Stimulated activated naive CD8-positive, alpha-beta T cell treated with anti-CD3 and anti-CD28 coated beads, Interleukin-15, Interleukin-2, amounts not matched to agents 100 ng/mL and 50 ng/mL, for 24 hours (primary cell): ENCODE data around the gene KDM1B.
"Not testable (repeated sequence)": the region's sequence is repeated elsewhere in the genome, so short reads cannot be mapped to it uniquely, and the experiment has no call there.

Experiments
- H3K27ac Mint-ChIP-seq: one replicate; pipeline ENCODE4 v1.8.0; 2021; ENCODE audit warnings: mild to moderate bottlenecking, mixed read lengths
- H3K27me3 Mint-ChIP-seq: one replicate; pipeline ENCODE4 v1.8.0; 2021; ENCODE audit warnings: mixed read lengths
- H3K36me3 Mint-ChIP-seq: one replicate; pipeline ENCODE4 v1.8.0; 2021; ENCODE audit warnings: low read depth, mixed read lengths
- H3K4me1 Mint-ChIP-seq: one replicate; pipeline ENCODE4 v1.8.0; 2021; ENCODE audit warnings: low read depth, mixed read lengths
- H3K4me3 Mint-ChIP-seq: one replicate; pipeline ENCODE4 v1.8.0; 2021; ENCODE audit warnings: mild to moderate bottlenecking, mixed read lengths
- H3K9me3 Mint-ChIP-seq: one replicate; pipeline ENCODE4 v1.8.0; 2021; ENCODE audit warnings: mixed read lengths

The KDM1B gene

GRCh38 chr6:18219591-18219990 lies 64.4 kb downstream of the KDM1B start:
- H3K4me3 Mint-ChIP-seq = no peak overlapping the region
- no peaks in the 10 kb centered on the region for H3K27me3 Mint-ChIP-seq
- no peaks in the 10 kb centered on the region for H3K9me3 Mint-ChIP-seq
- peaks cover 5% of the 10 kb centered on the region for H3K4me1 Mint-ChIP-seq
- H3K27ac Mint-ChIP-seq = no peak overlapping the region
- peaks cover 51% of the 10 kb centered on the region for H3K36me3 Mint-ChIP-seq

- Mint-ChIP-seq H3K27ac (peak overlapping the region; percentile 42), H3K27me3 (no peaks in the 10 kb centered on the region), H3K4me3 (no peak overlapping the region), H3K9me3 (no peaks in the 10 kb centered on the region), H3K36me3 (peaks cover 61% of the 10 kb centered on the region), H3K4me1 (no peaks in the 10 kb centered on the region)
Observed at GRCh38 chr6:18221288-18221615, 66.0 kb downstream of the KDM1B start.

- Mint-ChIP-seq H3K9me3 (peaks cover 10% of the 10 kb centered on the region), H3K36me3 (peaks cover 71% of the 10 kb centered on the region)
- not testable (repeated sequence) for H3K27me3 Mint-ChIP-seq, H3K27ac Mint-ChIP-seq, H3K4me1 Mint-ChIP-seq, H3K4me3 Mint-ChIP-seq
Observed at GRCh38 chr6:18226451-18227105, 71.4 kb downstream of the KDM1B start.

- H3K4me1 Mint-ChIP-seq, H3K27ac Mint-ChIP-seq, H3K4me3 Mint-ChIP-seq, H3K27me3 Mint-ChIP-seq: not testable (repeated sequence)
- H3K36me3 Mint-ChIP-seq = peaks cover 72% of the 10 kb centered on the region
- peaks cover 14% of the 10 kb centered on the region for H3K9me3 Mint-ChIP-seq
Observed at GRCh38 chr6:18227166-18227565, 71.9 kb downstream of the KDM1B start.

- H3K9me3 Mint-ChIP-seq = peaks cover 14% of the 10 kb centered on the region
- not testable (repeated sequence) for H3K27ac Mint-ChIP-seq, H3K4me1 Mint-ChIP-seq, H3K27me3 Mint-ChIP-seq, H3K4me3 Mint-ChIP-seq
- peaks cover 79% of the 10 kb centered on the region for H3K36me3 Mint-ChIP-seq
Observed at GRCh38 chr6:18228590-18228989, 73.4 kb downstream of the KDM1B start.

- Mint-ChIP-seq H3K36me3 (peaks cover 95% of the 10 kb centered on the region), H3K9me3 (peaks cover 23% of the 10 kb centered on the region)
- H3K27me3 Mint-ChIP-seq, H3K4me1 Mint-ChIP-seq, H3K4me3 Mint-ChIP-seq, H3K27ac Mint-ChIP-seq: not testable (repeated sequence)
Observed at GRCh38 chr6:18231856-18232255, 76.6 kb downstream of the KDM1B start.

GRCh38 chr6:18233770-18234169 lies 78.5 kb downstream of the KDM1B start:
- peaks cover 23% of the 10 kb centered on the region for H3K9me3 Mint-ChIP-seq

GRCh38 chr6:18234564-18234963 lies 79.3 kb downstream of the KDM1B start:
- Mint-ChIP-seq H3K27ac (no peak overlapping the region), H3K9me3 (peaks cover 23% of the 10 kb centered on the region), H3K27me3 (no peaks in the 10 kb centered on the region), H3K4me3 (no peak overlapping the region), H3K4me1 (peaks cover 7% of the 10 kb centered on the region), H3K36me3 (peaks cover 95% of the 10 kb centered on the region)

More at GRCh38 chr6:18233770-18234169, 78.5 kb downstream of the KDM1B start:
- not testable (repeated sequence) for H3K4me1 Mint-ChIP-seq, H3K27ac Mint-ChIP-seq, H3K27me3 Mint-ChIP-seq, H3K4me3 Mint-ChIP-seq
- H3K36me3 Mint-ChIP-seq = peaks cover 97% of the 10 kb centered on the region

- Mint-ChIP-seq H3K36me3 (peaks cover 94% of the 10 kb centered on the region), H3K9me3 (peaks cover 23% of the 10 kb centered on the region), H3K4me3 (no peak overlapping the region), H3K27me3 (no peaks in the 10 kb centered on the region), H3K27ac (no peak overlapping the region), H3K4me1 (peaks cover 7% of the 10 kb centered on the region)
Observed at GRCh38 chr6:18235524-18235923, 80.3 kb downstream of the KDM1B start.

GRCh38 chr6:18237167-18237566 lies 81.9 kb downstream of the KDM1B start:
- H3K4me3 Mint-ChIP-seq = no peak overlapping the region
- peaks cover 93% of the 10 kb centered on the region for H3K36me3 Mint-ChIP-seq
- no peaks in the 10 kb centered on the region for H3K27me3 Mint-ChIP-seq
- peaks cover 9% of the 10 kb centered on the region for H3K9me3 Mint-ChIP-seq
- no peak overlapping the region for H3K27ac Mint-ChIP-seq
- peaks cover 20% of the 10 kb centered on the region for H3K4me1 Mint-ChIP-seq

GRCh38 chr6:18240230-18240629 lies 85.0 kb downstream of the KDM1B start:
- Mint-ChIP-seq H3K27ac (no peak overlapping the region), H3K4me1 (peaks cover 42% of the 10 kb centered on the region), H3K4me3 (no peak overlapping the region), H3K27me3 (no peaks in the 10 kb centered on the region), H3K9me3 (no peaks in the 10 kb centered on the region), H3K36me3 (peaks cover 93% of the 10 kb centered on the region)

GRCh38 chr6:18241208-18242038 lies 86.2 kb downstream of the KDM1B start:
- Mint-ChIP-seq H3K36me3 (peaks cover 93% of the 10 kb centered on the region), H3K4me1 (peaks cover 54% of the 10 kb centered on the region), H3K27ac (peak overlapping the region; percentile 39), H3K4me3 (no peak overlapping the region), H3K27me3 (no peaks in the 10 kb centered on the region), H3K9me3 (no peaks in the 10 kb centered on the region)

GRCh38 chr6:18242062-18242851 lies 87.0 kb downstream of the KDM1B start:
- Mint-ChIP-seq H3K4me1 (peaks cover 62% of the 10 kb centered on the region), H3K9me3 (no peaks in the 10 kb centered on the region), H3K27me3 (no peaks in the 10 kb centered on the region), H3K27ac (peak overlapping the region; percentile 55), H3K4me3 (no peak overlapping the region), H3K36me3 (peaks cover 93% of the 10 kb centered on the region)

- no peak overlapping the region for H3K4me3 Mint-ChIP-seq
- H3K4me1 Mint-ChIP-seq = peaks cover 70% of the 10 kb centered on the region
- H3K36me3 Mint-ChIP-seq = peaks cover 95% of the 10 kb centered on the region
- no peaks in the 10 kb centered on the region for H3K9me3 Mint-ChIP-seq
- no peak overlapping the region for H3K27ac Mint-ChIP-seq
- no peaks in the 10 kb centered on the region for H3K27me3 Mint-ChIP-seq
Observed at GRCh38 chr6:18243302-18243893, 88.2 kb downstream of the KDM1B start.

GRCh38 chr6:18244251-18244650 lies 89.0 kb downstream of the KDM1B start:
- H3K4me1 Mint-ChIP-seq = peaks cover 74% of the 10 kb centered on the region
- H3K4me3 Mint-ChIP-seq = no peak overlapping the region
- H3K9me3 Mint-ChIP-seq = no peaks in the 10 kb centered on the region
- H3K36me3 Mint-ChIP-seq = peaks cover 98% of the 10 kb centered on the region
- H3K27me3 Mint-ChIP-seq = no peaks in the 10 kb centered on the region
- H3K27ac Mint-ChIP-seq = no peak overlapping the region
